BJ (cell line): ENCODE data around the gene LIX1. TPM values are rescaled to one million over a fixed set of nuclear protein-coding genes. Genes with fewer than 3 reads are reported as not detected.

ENCODE experiments used
- CTCF ChIA-PET: fragments of 350-600 bp; formaldehyde crosslinking; extraction: SDS; loops from one replicate; lab custom pipeline; 2021; ENCODE audit warnings: antibody characterized with exemption, inconsistent platforms; lab: Yijun Ruan, JAX
- POLR2A ChIA-PET: fragments of 300-600 bp; sonication (Branson Sonifier 250); formaldehyde crosslinking; extraction: SDS; loops from one replicate; lab custom pipeline; 2021; ENCODE audit warnings: antibody characterized with exemption; lab: Charles Lee
- DNase-seq: peaks from one replicate; pipeline ENCODE4 v3.0.0-alpha.2; 2011; ENCODE audit warnings: low read depth
- H3K27me3 ChIP-seq: 2 replicates; pipeline ENCODE4 v1.6.0; 2011; ENCODE audit warnings: low read length; ENCODE audit not compliant: control insufficient read depth, insufficient read depth
- H3K36me3 ChIP-seq: 2 replicates; pipeline ENCODE4 v1.5.1; 2011; ENCODE audit warnings: low read length; ENCODE audit not compliant: control insufficient read depth, insufficient read depth
- H3K4me3 ChIP-seq: 2 replicates; pipeline ENCODE4 v1.5.1; 2011; ENCODE audit warnings: low read depth, mild to moderate bottlenecking, control low read depth, low read length
- CTCF ChIP-seq: IDR thresholded peaks from 2 replicates; pipeline ENCODE4 v1.5.1; 2011; ENCODE audit warnings: low read depth, mild to moderate bottlenecking, control low read depth, inconsistent platforms, low read length, moderate library complexity; ENCODE audit not compliant: insufficient read depth
- polyA plus RNA-seq: library from polyadenylated mRNA; depleted of rRNA; stranded (reverse); fragments of >200 nt; gene quantifications from 2 replicates; pipeline ENCODE4 v1.2.3, GENCODE V29; 2011

The LIX1 gene
- polyA plus RNA-seq, 1 experiment, result not detected

GRCh38 chr5:97111004-97111403 is 31.4 kb downstream of the LIX1 start:
- H3K4me3 ChIP-seq, result no peak overlapping the region
- CTCF ChIA-PET, result no interaction called here
- no peaks in the 10 kb centered on the region for H3K36me3 ChIP-seq
- POLR2A ChIA-PET, result interaction anchor here (0.6 kb wide), 1 partner anchor 243 kb away, joined by 3 read pairs; no protein-coding TSS in a partner anchor
- no peak for TF ChIP-seq CTCF
- H3K27me3 ChIP-seq, result peaks cover 7% of the 10 kb centered on the region
- no peak for DNase-seq

GRCh38 chr5:97107318-97107717 is 35.1 kb downstream of the LIX1 start:
- no peak for DNase-seq
- POLR2A ChIA-PET, result no interaction called here
- H3K4me3 ChIP-seq, result no peak overlapping the region
- H3K36me3 ChIP-seq, result no peaks in the 10 kb centered on the region
- no peak for TF ChIP-seq CTCF
- peaks cover 5% of the 10 kb centered on the region for H3K27me3 ChIP-seq
- CTCF ChIA-PET, result no interaction called here

GRCh38 chr5:97106216-97106581 is 36.2 kb downstream of the LIX1 start:
- ChIA-PET POLR2A (no interaction called here), CTCF (no interaction called here)

GRCh38 chr5:97105501-97106215 is 36.8 kb downstream of the LIX1 start:
- ChIA-PET CTCF (no interaction called here), POLR2A (no interaction called here)
- Histone ChIP-seq H3K27me3 (peaks cover 5% of the 10 kb centered on the region), H3K4me3 (no peak overlapping the region), H3K36me3 (no peaks in the 10 kb centered on the region)
- no peak for DNase-seq
- no peak for TF ChIP-seq CTCF

More at GRCh38 chr5:97106216-97106581, 36.2 kb downstream of the LIX1 start:
- Histone ChIP-seq H3K27me3 (peaks cover 5% of the 10 kb centered on the region), H3K4me3 (no peak overlapping the region), H3K36me3 (no peaks in the 10 kb centered on the region)
- TF ChIP-seq CTCF, result no peak
- no peak for DNase-seq

- no peak for DNase-seq
- no peaks in the 10 kb centered on the region for H3K36me3 ChIP-seq
- TF ChIP-seq CTCF, result no peak
- CTCF ChIA-PET, result no interaction called here
- no peak overlapping the region for H3K4me3 ChIP-seq
- POLR2A ChIA-PET, result no interaction called here
- peaks cover 2% of the 10 kb centered on the region; the same call in 1 of the 2 replicates for H3K27me3 ChIP-seq
These were observed 40.4 kb downstream of the LIX1 start for GRCh38 chr5:97102010-97102470.
